IMR-90 (cell line): ENCODE results near the gene DPEP1. TPM values are rescaled to one million over a fixed set of nuclear protein-coding genes. Genes with fewer than 3 reads are reported as not detected.
A peak's percentile ranks its signal among the peaks of the same experiment; 100 is the strongest.

Experiments
- ATAC-seq: fragments of 200-7000 bp; cut with Tn5 transposase; 2 replicates; pipeline ENCODE4 v1.9.1; 2020; ENCODE audit warnings: low read depth, mild to moderate bottlenecking, moderate library complexity
- BruUV-seq: library from RNA; stranded (reverse); fragments of 400-500 nt; replicated peaks from 2 replicates; lab custom pipeline; 2021; lab: Mats Ljungman, UMichigan
- CTCF ChIA-PET: fragments of 300-600 bp; formaldehyde crosslinking; extraction: SDS; loops from one replicate; lab custom pipeline; 2021; ENCODE audit warnings: antibody characterized with exemption; lab: Yijun Ruan, JAX
- POLR2A ChIA-PET: fragments of 300-600 bp; sonication (Branson Sonifier 250); formaldehyde crosslinking; loops from one replicate; lab custom pipeline; 2022; ENCODE audit warnings: antibody characterized with exemption; ENCODE audit not compliant: unreplicated experiment; lab: Charles Lee
- DNase-seq: peaks from one replicate; pipeline ENCODE4 v3.0.0; 2013
- H2AFZ ChIP-seq: replicated peaks from 2 replicates; pipeline ENCODE3; 2013; ENCODE audit warnings: low read length, mild to moderate bottlenecking; ENCODE audit not compliant: poor library complexity
- H2AK5ac ChIP-seq: 2 replicates; pipeline ENCODE4 v1.6.1; 2013; ENCODE audit warnings: low read depth, low read length, inconsistent platforms
- H2AK9ac ChIP-seq: replicated peaks from 2 replicates; pipeline ENCODE3; 2013; ENCODE audit warnings: mild to moderate bottlenecking, low read depth, low read length, moderate library complexity; ENCODE audit not compliant: poor library complexity
- H2BK120ac ChIP-seq: 2 replicates; pipeline ENCODE4 v1.6.1; 2013; ENCODE audit warnings: low read depth, low read length, inconsistent platforms
- H2BK15ac ChIP-seq: 3 replicates; pipeline ENCODE4 v1.6.1; 2013; ENCODE audit warnings: low read depth, low read length, inconsistent platforms
- H2BK20ac ChIP-seq: 2 replicates; pipeline ENCODE4 v1.6.1; 2013; ENCODE audit warnings: low read depth, mild to moderate bottlenecking, inconsistent platforms, low read length, moderate library complexity
- H2BK5ac ChIP-seq: 2 replicates; pipeline ENCODE4 v1.6.1; 2013; ENCODE audit warnings: mild to moderate bottlenecking, low read depth, low read length, inconsistent platforms; ENCODE audit not compliant: poor library complexity, severe bottlenecking
- H3K14ac ChIP-seq: replicated peaks from 2 replicates; pipeline ENCODE4 v1.6.1; 2013; ENCODE audit warnings: low read depth, low read length, inconsistent platforms
- H3K18ac ChIP-seq: 2 replicates; pipeline ENCODE4 v1.6.1; 2013; ENCODE audit warnings: low read depth, low read length, control low read depth
- H3K23ac ChIP-seq: 2 replicates; pipeline ENCODE4 v1.6.1; 2013; ENCODE audit warnings: low read depth, low read length, inconsistent platforms
- H3K27ac ChIP-seq: 2 replicates; pipeline ENCODE4 v1.5.1; 2013; ENCODE audit warnings: mild to moderate bottlenecking, control low read depth, low read length; ENCODE audit not compliant: insufficient read depth
- H3K27me3 ChIP-seq: 2 replicates; pipeline ENCODE4 v1.6.1; 2013; ENCODE audit warnings: low read length; ENCODE audit not compliant: control insufficient read depth, insufficient read depth
- H3K36me3 ChIP-seq: 2 replicates; pipeline ENCODE4 v1.6.1; 2013; ENCODE audit warnings: low read length, mixed read lengths; ENCODE audit not compliant: control insufficient read depth, insufficient read depth
- H3K4ac ChIP-seq: 2 replicates; pipeline ENCODE4 v1.6.1; 2013; ENCODE audit warnings: low read depth, low read length, inconsistent platforms
- H3K4me1 ChIP-seq: 2 replicates; pipeline ENCODE4 v1.6.1; 2013; ENCODE audit warnings: low read length, mixed read lengths; ENCODE audit not compliant: control insufficient read depth, insufficient read depth
- H3K4me2 ChIP-seq: 2 replicates; pipeline ENCODE4 v1.6.1; 2013; ENCODE audit warnings: low read depth, mild to moderate bottlenecking, control low read depth, low read length, moderate library complexity
- H3K4me3 ChIP-seq: 2 replicates; pipeline ENCODE4 v1.5.1; 2013; ENCODE audit warnings: low read depth, mild to moderate bottlenecking, control low read depth, low read length, moderate library complexity; ENCODE audit not compliant: insufficient read depth
- H3K56ac ChIP-seq: 2 replicates; pipeline ENCODE4 v1.6.1; 2013; ENCODE audit warnings: low read length, inconsistent platforms; ENCODE audit not compliant: insufficient read depth; ENCODE audit errors: extremely low read depth
- H3K79me1 ChIP-seq, 2 experiments: 2 replicates each; pipeline ENCODE4 v1.6.1; 2013; ENCODE audit warnings: low read length in 2 of 2, inconsistent platforms in 1 of 2, low read depth in 1 of 2
- H3K9ac ChIP-seq: 2 replicates; pipeline ENCODE4 v1.6.1; 2013; ENCODE audit warnings: low read depth, low read length, control low read depth
- H3K9me1 ChIP-seq: 2 replicates; pipeline ENCODE4 v1.6.1; 2013; ENCODE audit warnings: low read length, inconsistent platforms; ENCODE audit not compliant: insufficient read depth
- H3K9me3 ChIP-seq: 2 replicates; pipeline ENCODE4 v1.6.1; 2013; ENCODE audit warnings: low read length; ENCODE audit not compliant: control insufficient read depth, insufficient read depth
- H4K20me1 ChIP-seq: 2 replicates; pipeline ENCODE4 v1.6.1; 2013; ENCODE audit warnings: low read length, inconsistent platforms; ENCODE audit not compliant: insufficient read depth
- H4K5ac ChIP-seq: 2 replicates; pipeline ENCODE4 v1.6.1; 2013; ENCODE audit warnings: mild to moderate bottlenecking, low read depth, low read length, control low read depth
- H4K8ac ChIP-seq, 2 experiments: 2 replicates each; pipeline ENCODE4 v1.6.1; 2013; ENCODE audit warnings: low read depth in 2 of 2, low read length in 2 of 2, control low read depth in 1 of 2, inconsistent platforms in 1 of 2
- H4K91ac ChIP-seq: 2 replicates; pipeline ENCODE4 v1.6.1; 2013; ENCODE audit warnings: low read depth, low read length, inconsistent platforms; ENCODE audit not compliant: insufficient read depth
- BHLHE40 ChIP-seq: fragments of 150-350 bp; IDR thresholded peaks from 2 replicates; pipeline ENCODE4 v1.6.1; 2016; ENCODE audit warnings: mild to moderate bottlenecking, low read depth, low read length
- FOS ChIP-seq: fragments of 150-350 bp; IDR thresholded peaks from 2 replicates; pipeline ENCODE4 v1.6.1; 2016; ENCODE audit warnings: low read depth, low read length
- MAFK ChIP-seq: IDR thresholded peaks from 2 replicates; pipeline ENCODE4 v1.6.1; 2012; ENCODE audit warnings: low read depth, low read length, improper control_type of control experiment
- MAZ ChIP-seq: IDR thresholded peaks from 2 replicates; pipeline ENCODE4 v1.6.1; 2012; ENCODE audit warnings: low read depth, mild to moderate bottlenecking, low read length, improper control_type of control experiment, moderate library complexity, borderline replicate concordance
- MXI1 ChIP-seq: IDR thresholded peaks from 2 replicates; pipeline ENCODE4 v1.6.1; 2012; ENCODE audit warnings: low read depth, mild to moderate bottlenecking, low read length, moderate library complexity, borderline replicate concordance
- NFE2L2 ChIP-seq: fragments of 150-350 bp; IDR thresholded peaks from 2 replicates; pipeline ENCODE4 v1.6.1; 2016; ENCODE audit warnings: low read depth, mild to moderate bottlenecking, low read length
- POLR2A ChIP-seq: IDR thresholded peaks from 2 replicates; pipeline ENCODE4 v1.6.1; 2012; ENCODE audit warnings: mild to moderate bottlenecking, low read depth, low read length
- RAD21 ChIP-seq: IDR thresholded peaks from 2 replicates; pipeline ENCODE4 v1.6.1; 2012; ENCODE audit warnings: low read length, improper control_type of control experiment
- RCOR1 ChIP-seq: IDR thresholded peaks from 2 replicates; pipeline ENCODE4 v1.6.1; 2012; ENCODE audit warnings: mild to moderate bottlenecking, low read length, improper control_type of control experiment; ENCODE audit not compliant: insufficient replicate concordance
- USF2 ChIP-seq: fragments of 150-350 bp; IDR thresholded peaks from 2 replicates; pipeline ENCODE4 v1.6.1; 2017; ENCODE audit warnings: mild to moderate bottlenecking, antibody characterized with exemption, low read length, low read depth
- WGBS, 2 experiments: methylation state at CpG; one replicate each; pipeline versions ENCODE4 v1.1.5 to v1.1.7; 2013; ENCODE audit warnings: missing lambda C conversion rate in 2 of 2; ENCODE audit not compliant: insufficient read length in 1 of 2; ENCODE audit errors: extremely low coverage in 2 of 2; 5-methylcytosine and 5-hydroxymethylcytosine counted together
- dilution Hi-C: fragments of 300-500 bp; cut with HindIII; formaldehyde crosslinking; loops from one replicate; pipeline ENCODE4 v1.14.3; 2018; ENCODE audit warnings: low sequenced_read_pairs; ENCODE audit not compliant: unreplicated experiment
- in situ Hi-C: fragments of 300-500 bp; cut with MboI; formaldehyde crosslinking; loops from 3 replicates; pipeline ENCODE4 v1.14.3; 2019; ENCODE audit warnings: low sequenced_read_pairs, inconsistent platforms, mixed read lengths
- intact Hi-C: fragments of 100-400 bp; cut with micrococcal nuclease; formaldehyde crosslinking; loops from 2 replicates; pipeline ENCODE4 v1.10.0; 2022
- polyA plus RNA-seq, 3 experiments: library from polyadenylated mRNA; depleted of rRNA; stranded (reverse); fragments of >200 nt; gene quantifications; 2 replicates each; pipeline ENCODE4 v1.2.3, GENCODE V29; 2012; ENCODE audit warnings: low replicate concordance in 1 of 3
- total RNA-seq: library from RNA; depleted of rRNA; stranded (reverse); fragments of >200 nt; gene quantifications from 2 replicates; pipeline ENCODE4 v1.2.3, GENCODE V29; 2012

The DPEP1 gene
- total and polyA plus RNA-seq, 2 of the 4 experiments (the other 2 are of a cell fraction), result not detected

- Histone ChIP-seq H3K79me1 (peaks cover 29 to 52% of the 10 kb centered on the region in 2 experiments), H2AFZ (peak overlapping the region; percentile 77), H4K20me1 (peaks cover 62% of the 10 kb centered on the region), H3K56ac (no peak overlapping the region), H3K4ac (no peak overlapping the region), H3K4me2 (no peak overlapping the region), H2BK20ac (no peak overlapping the region), H3K4me3 (no peak overlapping the region), H3K27ac (no peak overlapping the region), H2BK120ac (no peak overlapping the region), H4K5ac (no peak overlapping the region), H4K91ac (no peak overlapping the region), H2BK5ac (no peak overlapping the region), H3K23ac (peak overlapping the region; percentile 25; the same call in 1 of the 2 replicates), H3K18ac (no peak overlapping the region), H3K36me3 (peaks cover 37% of the 10 kb centered on the region), H3K9me3 (no peaks in the 10 kb centered on the region), H2AK9ac (peak overlapping the region; percentile 58), H4K8ac (peak overlapping the region in 1 of 2 experiments; percentile 34; a peak in 1 of 4 replicates), H3K9ac (no peak overlapping the region), H3K27me3 (no peaks in the 10 kb centered on the region), H3K14ac (no peak overlapping the region), H3K4me1 (peaks cover 21% of the 10 kb centered on the region), H3K9me1 (peaks cover 9% of the 10 kb centered on the region), H2AK5ac (no peak overlapping the region), H2BK15ac (no peak overlapping the region)
- intact Hi-C loops, result no loop called here
- ChIA-PET CTCF (no interaction called here), POLR2A (no interaction called here)
- dilution Hi-C loops, result no loop called here
- 74% methylated on average over 5 of the region's 22 CpGs; no CpG with 5 or more reads in 1 of the 2 experiments for WGBS, 2 experiments
- DNase-seq (no peak), ATAC-seq (no peak)
- TF ChIP-seq NFE2L2, result no peak
- no peak for TF ChIP-seq USF2
- TF ChIP-seq RCOR1, result no peak
- TF ChIP-seq MAFK, result no peak
- TF ChIP-seq POLR2A, result no peak; the same call in 1 of the 2 replicates
- no peak for TF ChIP-seq FOS
- TF ChIP-seq MAZ, result no peak
- no peak for TF ChIP-seq RAD21
- no peak for TF ChIP-seq MXI1
- TF ChIP-seq BHLHE40, result no peak
- in situ Hi-C loops, result no loop called here
- no TSS peak for BruUV-seq
Observed at GRCh38 chr16:89564476-89565255, 48.8 kb upstream of the DPEP1 start.
